ENCODE results near the gene RICTOR. TPM values are rescaled to one million over a fixed set of nuclear protein-coding genes. Genes with fewer than 3 reads are reported as not detected.

Gene RICTOR
- polyA plus RNA-seq, 3 donors, result 3.5 to 12.8 (median 7.0) TPM

GRCh38 chr5:38932854-38933408 lies 141.3 kb downstream of the RICTOR start:
- Histone ChIP-seq H3K79me2 (ENCODE audit: insufficient read depth, low read length) (no peaks in the 10 kb centered on the region), H3K4me2 (replicated peaks; ENCODE audit: extremely low read depth, low read length, poor library complexity, severe bottlenecking) (no peak overlapping the region), H2AFZ (ENCODE audit: insufficient read depth, low read depth, low read length, poor library complexity, severe bottlenecking) (no peak overlapping the region), H3K9ac (ENCODE audit: insufficient read depth, low read length, poor library complexity, severe bottlenecking) (no peak overlapping the region), H3K9me3 (replicated peaks in 1 of 2; ENCODE audit: control insufficient read depth in 1 of 2, insufficient read depth in 1 of 2, low read length in 2 of 2) (no peaks in the 10 kb centered on the region), H3K4me1 (ENCODE audit: control insufficient read depth in 1 of 2, insufficient read depth in 2 of 2, low read length in 2 of 2) (no peaks in the 10 kb centered on the region), H3K27ac (ENCODE audit: low read depth in 1 of 2, low read length in 2 of 2) (no peak overlapping the region), H3K36me3 (replicated peaks in 1 of 2; ENCODE audit: control insufficient read depth in 1 of 2, insufficient read depth in 2 of 2, low read length in 2 of 2) (peaks cover 0 to 10% of the 10 kb centered on the region in 2 donors), H4K20me1 (ENCODE audit: insufficient read depth, low read length) (no peaks in the 10 kb centered on the region), H3K4me3 (replicated peaks in 1 of 3; ENCODE audit: low read depth in 2 of 3, low read length in 3 of 3) (no peak overlapping the region), H3K27me3 (ENCODE audit: control insufficient read depth in 2 of 2, insufficient read depth in 2 of 2, low read length in 2 of 2) (peaks cover 0 to 6% of the 10 kb centered on the region in 2 donors)
- H3K4me1 Mint-ChIP-seq, result no peaks in the 10 kb centered on the region
- intact Hi-C loops (cut with micrococcal nuclease), result no loop called here
- peaks cover 3 to 20% (median 5%) of the 10 kb centered on the region in 3 donors for H3K27me3 Mint-ChIP-seq (ENCODE audit: low read depth in 3 of 3)
- TF ChIP-seq CTCF (IDR thresholded peaks at IDR 0.05), result no peak
- no peak for DNase-seq
- peaks cover 7 to 11% of the 10 kb centered on the region in 2 donors for H3K36me3 Mint-ChIP-seq
- H3K4me3 Mint-ChIP-seq, result no peak overlapping the region
- peaks cover 0 to 5% (median 2%) of the 10 kb centered on the region in 7 donors for H3K9me3 Mint-ChIP-seq
- no peak overlapping the region for H3K27ac Mint-ChIP-seq
- WGBS (ENCODE audit: insufficient coverage), result 100% methylated on average over 4 of the region's 4 CpGs

GRCh38 chr5:38931731-38932130 lies 142.5 kb downstream of the RICTOR start:
- Histone ChIP-seq H3K4me1 (ENCODE audit: control insufficient read depth in 1 of 2, insufficient read depth in 2 of 2, low read length in 2 of 2) (no peaks in the 10 kb centered on the region), H3K4me2 (replicated peaks; ENCODE audit: extremely low read depth, low read length, poor library complexity, severe bottlenecking) (no peak overlapping the region), H3K36me3 (replicated peaks in 1 of 2; ENCODE audit: control insufficient read depth in 1 of 2, insufficient read depth in 2 of 2, low read length in 2 of 2) (no peaks in the 10 kb centered on the region), H3K9me3 (replicated peaks in 1 of 2; ENCODE audit: control insufficient read depth in 1 of 2, insufficient read depth in 1 of 2, low read length in 2 of 2) (no peaks in the 10 kb centered on the region), H3K27me3 (ENCODE audit: control insufficient read depth in 2 of 2, insufficient read depth in 2 of 2, low read length in 2 of 2) (peaks cover 0 to 6% of the 10 kb centered on the region in 2 donors), H2AFZ (ENCODE audit: insufficient read depth, low read depth, low read length, poor library complexity, severe bottlenecking) (no peak overlapping the region), H4K20me1 (ENCODE audit: insufficient read depth, low read length) (no peaks in the 10 kb centered on the region), H3K9ac (ENCODE audit: insufficient read depth, low read length, poor library complexity, severe bottlenecking) (no peak overlapping the region), H3K4me3 (replicated peaks in 1 of 3; ENCODE audit: low read depth in 2 of 3, low read length in 3 of 3) (no peak overlapping the region), H3K79me2 (ENCODE audit: insufficient read depth, low read length) (no peaks in the 10 kb centered on the region), H3K27ac (ENCODE audit: low read depth in 1 of 2, low read length in 2 of 2) (no peak overlapping the region)
- Mint-ChIP-seq H3K27me3 (ENCODE audit: low read depth in 3 of 3) (peaks cover 4 to 26% (median 5%) of the 10 kb centered on the region in 3 donors), H3K27ac (no peak overlapping the region), H3K4me3 (no peak overlapping the region), H3K4me1 (no peaks in the 10 kb centered on the region), H3K36me3 (peaks cover 0 to under 1% of the 10 kb centered on the region in 2 donors), H3K9me3 (peaks cover 0 to 12% (median 4%) of the 10 kb centered on the region in 7 donors)
- DNase-seq, result no peak
- no peak for TF ChIP-seq CTCF (IDR thresholded peaks at IDR 0.05)
- intact Hi-C loops (cut with micrococcal nuclease), result no loop called here
- WGBS (ENCODE audit: insufficient coverage), result no CpG with 5 or more reads among the region's 4 CpGs

Data from CD14-positive monocyte (primary cell).